IMR-90 (cell line): ENCODE measurements around the gene BCL2L13. TPM values are rescaled to one million over a fixed set of nuclear protein-coding genes. Genes with fewer than 3 reads are reported as not detected.
"Not testable (repeated sequence)": the region's sequence is repeated elsewhere in the genome, so short reads cannot be mapped to it uniquely, and the experiment has no call there.

Experiments used
- ATAC-seq: fragments of 200-7000 bp; cut with Tn5 transposase; 2 replicates; pipeline ENCODE4 v1.9.1; 2020; ENCODE audit warnings: low read depth, mild to moderate bottlenecking, moderate library complexity
- BruUV-seq: library from RNA; stranded (reverse); fragments of 400-500 nt; replicated peaks from 2 replicates; lab custom pipeline; 2021; lab: Mats Ljungman, UMichigan
- CTCF ChIA-PET: fragments of 300-600 bp; formaldehyde crosslinking; extraction: SDS; loops from one replicate; lab custom pipeline; 2021; ENCODE audit warnings: antibody characterized with exemption; lab: Yijun Ruan, JAX
- POLR2A ChIA-PET: fragments of 300-600 bp; sonication (Branson Sonifier 250); formaldehyde crosslinking; loops from one replicate; lab custom pipeline; 2022; ENCODE audit warnings: antibody characterized with exemption; ENCODE audit not compliant: unreplicated experiment; lab: Charles Lee
- DNase-seq: peaks from one replicate; pipeline ENCODE4 v3.0.0; 2013
- H2AFZ ChIP-seq: replicated peaks from 2 replicates; pipeline ENCODE3; 2013; ENCODE audit warnings: low read length, mild to moderate bottlenecking; ENCODE audit not compliant: poor library complexity
- H2AK5ac ChIP-seq: 2 replicates; pipeline ENCODE4 v1.6.1; 2013; ENCODE audit warnings: low read depth, low read length, inconsistent platforms
- H2AK9ac ChIP-seq: replicated peaks from 2 replicates; pipeline ENCODE3; 2013; ENCODE audit warnings: mild to moderate bottlenecking, low read depth, low read length, moderate library complexity; ENCODE audit not compliant: poor library complexity
- H2BK120ac ChIP-seq: 2 replicates; pipeline ENCODE4 v1.6.1; 2013; ENCODE audit warnings: low read depth, low read length, inconsistent platforms
- H2BK15ac ChIP-seq: 3 replicates; pipeline ENCODE4 v1.6.1; 2013; ENCODE audit warnings: low read depth, low read length, inconsistent platforms
- H2BK20ac ChIP-seq: 2 replicates; pipeline ENCODE4 v1.6.1; 2013; ENCODE audit warnings: low read depth, mild to moderate bottlenecking, inconsistent platforms, low read length, moderate library complexity
- H2BK5ac ChIP-seq: 2 replicates; pipeline ENCODE4 v1.6.1; 2013; ENCODE audit warnings: mild to moderate bottlenecking, low read depth, low read length, inconsistent platforms; ENCODE audit not compliant: poor library complexity, severe bottlenecking
- H3K14ac ChIP-seq: replicated peaks from 2 replicates; pipeline ENCODE4 v1.6.1; 2013; ENCODE audit warnings: low read depth, low read length, inconsistent platforms
- H3K18ac ChIP-seq: 2 replicates; pipeline ENCODE4 v1.6.1; 2013; ENCODE audit warnings: low read depth, low read length, control low read depth
- H3K23ac ChIP-seq: 2 replicates; pipeline ENCODE4 v1.6.1; 2013; ENCODE audit warnings: low read depth, low read length, inconsistent platforms
- H3K27ac ChIP-seq: 2 replicates; pipeline ENCODE4 v1.5.1; 2013; ENCODE audit warnings: mild to moderate bottlenecking, control low read depth, low read length; ENCODE audit not compliant: insufficient read depth
- H3K27me3 ChIP-seq: 2 replicates; pipeline ENCODE4 v1.6.1; 2013; ENCODE audit warnings: low read length; ENCODE audit not compliant: control insufficient read depth, insufficient read depth
- H3K36me3 ChIP-seq: 2 replicates; pipeline ENCODE4 v1.6.1; 2013; ENCODE audit warnings: low read length, mixed read lengths; ENCODE audit not compliant: control insufficient read depth, insufficient read depth
- H3K4ac ChIP-seq: 2 replicates; pipeline ENCODE4 v1.6.1; 2013; ENCODE audit warnings: low read depth, low read length, inconsistent platforms
- H3K4me1 ChIP-seq: 2 replicates; pipeline ENCODE4 v1.6.1; 2013; ENCODE audit warnings: low read length, mixed read lengths; ENCODE audit not compliant: control insufficient read depth, insufficient read depth
- H3K4me2 ChIP-seq: 2 replicates; pipeline ENCODE4 v1.6.1; 2013; ENCODE audit warnings: low read depth, mild to moderate bottlenecking, control low read depth, low read length, moderate library complexity
- H3K4me3 ChIP-seq: 2 replicates; pipeline ENCODE4 v1.5.1; 2013; ENCODE audit warnings: low read depth, mild to moderate bottlenecking, control low read depth, low read length, moderate library complexity; ENCODE audit not compliant: insufficient read depth
- H3K56ac ChIP-seq: 2 replicates; pipeline ENCODE4 v1.6.1; 2013; ENCODE audit warnings: low read length, inconsistent platforms; ENCODE audit not compliant: insufficient read depth; ENCODE audit errors: extremely low read depth
- H3K79me1 ChIP-seq, 2 experiments: 2 replicates each; pipeline ENCODE4 v1.6.1; 2013; ENCODE audit warnings: low read length in 2 of 2, inconsistent platforms in 1 of 2, low read depth in 1 of 2
- H3K9ac ChIP-seq: 2 replicates; pipeline ENCODE4 v1.6.1; 2013; ENCODE audit warnings: low read depth, low read length, control low read depth
- H3K9me1 ChIP-seq: 2 replicates; pipeline ENCODE4 v1.6.1; 2013; ENCODE audit warnings: low read length, inconsistent platforms; ENCODE audit not compliant: insufficient read depth
- H3K9me3 ChIP-seq: 2 replicates; pipeline ENCODE4 v1.6.1; 2013; ENCODE audit warnings: low read length; ENCODE audit not compliant: control insufficient read depth, insufficient read depth
- H4K20me1 ChIP-seq: 2 replicates; pipeline ENCODE4 v1.6.1; 2013; ENCODE audit warnings: low read length, inconsistent platforms; ENCODE audit not compliant: insufficient read depth
- H4K5ac ChIP-seq: 2 replicates; pipeline ENCODE4 v1.6.1; 2013; ENCODE audit warnings: mild to moderate bottlenecking, low read depth, low read length, control low read depth
- H4K8ac ChIP-seq, 2 experiments: 2 replicates each; pipeline ENCODE4 v1.6.1; 2013; ENCODE audit warnings: low read depth in 2 of 2, low read length in 2 of 2, control low read depth in 1 of 2, inconsistent platforms in 1 of 2
- H4K91ac ChIP-seq: 2 replicates; pipeline ENCODE4 v1.6.1; 2013; ENCODE audit warnings: low read depth, low read length, inconsistent platforms; ENCODE audit not compliant: insufficient read depth
- MAFK ChIP-seq: IDR thresholded peaks from 2 replicates; pipeline ENCODE4 v1.6.1; 2012; ENCODE audit warnings: low read depth, low read length, improper control_type of control experiment
- WGBS, 2 experiments: methylation state at CpG; one replicate each; pipeline versions ENCODE4 v1.1.5 to v1.1.7; 2013; ENCODE audit warnings: missing lambda C conversion rate in 2 of 2; ENCODE audit not compliant: insufficient read length in 1 of 2; ENCODE audit errors: extremely low coverage in 2 of 2; 5-methylcytosine and 5-hydroxymethylcytosine counted together
- dilution Hi-C: fragments of 300-500 bp; cut with HindIII; formaldehyde crosslinking; loops from one replicate; pipeline ENCODE4 v1.14.3; 2018; ENCODE audit warnings: low sequenced_read_pairs; ENCODE audit not compliant: unreplicated experiment
- in situ Hi-C: fragments of 300-500 bp; cut with MboI; formaldehyde crosslinking; loops from 3 replicates; pipeline ENCODE4 v1.14.3; 2019; ENCODE audit warnings: low sequenced_read_pairs, inconsistent platforms, mixed read lengths
- intact Hi-C: fragments of 100-400 bp; cut with micrococcal nuclease; formaldehyde crosslinking; loops from 2 replicates; pipeline ENCODE4 v1.10.0; 2022
- polyA plus RNA-seq, 3 experiments: library from polyadenylated mRNA; depleted of rRNA; stranded (reverse); fragments of >200 nt; gene quantifications; 2 replicates each; pipeline ENCODE4 v1.2.3, GENCODE V29; 2012; ENCODE audit warnings: low replicate concordance in 1 of 3
- total RNA-seq: library from RNA; depleted of rRNA; stranded (reverse); fragments of >200 nt; gene quantifications from 2 replicates; pipeline ENCODE4 v1.2.3, GENCODE V29; 2012

Gene BCL2L13
- total and polyA plus RNA-seq, 2 of the 4 experiments (the other 2 are of a cell fraction) = 42.6 to 86.7 TPM

GRCh38 chr22:17764852-17765251 is 126.3 kb downstream of the BCL2L13 start:
- dilution Hi-C loops, ATAC-seq: not testable (repeated sequence)

More at GRCh38 chr22:17764852-17765251, 126.3 kb downstream of the BCL2L13 start:
- H3K23ac ChIP-seq, POLR2A ChIA-PET, H3K18ac ChIP-seq, H3K9ac ChIP-seq, BruUV-seq, H2BK15ac ChIP-seq, H3K27ac ChIP-seq, H4K5ac ChIP-seq, H3K4ac ChIP-seq, H3K4me1 ChIP-seq, H3K36me3 ChIP-seq, H2AFZ ChIP-seq, H2AK9ac ChIP-seq, H2BK5ac ChIP-seq, H3K27me3 ChIP-seq, H2BK120ac ChIP-seq, H3K14ac ChIP-seq, H4K91ac ChIP-seq, H2BK20ac ChIP-seq, H3K9me3 ChIP-seq, H3K9me1 ChIP-seq, intact Hi-C loops, H4K8ac ChIP-seq, H3K56ac ChIP-seq, DNase-seq, H2AK5ac ChIP-seq, H3K4me2 ChIP-seq, in situ Hi-C loops, H3K4me3 ChIP-seq: not testable (repeated sequence)
- Histone ChIP-seq H3K79me1 (peaks cover 20 to 46% of the 10 kb centered on the region in 2 experiments), H4K20me1 (peaks cover 47% of the 10 kb centered on the region)
- 0 out of 2 replicates have a peak, but pooled peaks have one; percentile 15 for TF ChIP-seq MAFK
- WGBS, 2 experiments = no CpG with 5 or more reads among the region's 5 CpGs
- CTCF ChIA-PET = interaction anchor here (1.2 kb wide), 1 partner anchor 22 kb away, joined by 4 read pairs; no protein-coding TSS in a partner anchor
